ENCODE measurements around the gene NRXN3.

DNA sequence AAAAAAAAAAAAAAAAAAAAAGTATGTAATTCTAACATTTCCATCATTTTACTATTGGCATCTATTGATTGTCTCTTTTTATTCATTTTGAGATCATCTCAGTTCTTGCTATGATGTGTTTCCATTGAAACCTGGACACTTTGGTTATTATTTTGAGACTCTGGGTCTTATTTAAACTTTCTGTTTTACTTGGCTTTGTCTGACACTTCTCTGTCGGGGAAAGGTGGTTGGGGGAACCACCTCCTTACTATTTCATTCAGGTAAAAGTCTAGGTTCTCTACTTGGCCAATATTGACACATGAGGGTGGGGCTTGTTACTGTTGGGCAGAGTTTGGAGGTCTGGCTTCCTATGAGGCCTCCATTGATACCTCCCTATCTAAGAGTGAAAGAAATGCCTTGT, 228.0 kb downstream of the NRXN3 start:
- TF ChIP-seq EZH2 (IDR thresholded peaks at IDR 0.05; ENCODE audit: low read length, missing control alignments), result no peak
- TF ChIP-seq, protein P1, sequence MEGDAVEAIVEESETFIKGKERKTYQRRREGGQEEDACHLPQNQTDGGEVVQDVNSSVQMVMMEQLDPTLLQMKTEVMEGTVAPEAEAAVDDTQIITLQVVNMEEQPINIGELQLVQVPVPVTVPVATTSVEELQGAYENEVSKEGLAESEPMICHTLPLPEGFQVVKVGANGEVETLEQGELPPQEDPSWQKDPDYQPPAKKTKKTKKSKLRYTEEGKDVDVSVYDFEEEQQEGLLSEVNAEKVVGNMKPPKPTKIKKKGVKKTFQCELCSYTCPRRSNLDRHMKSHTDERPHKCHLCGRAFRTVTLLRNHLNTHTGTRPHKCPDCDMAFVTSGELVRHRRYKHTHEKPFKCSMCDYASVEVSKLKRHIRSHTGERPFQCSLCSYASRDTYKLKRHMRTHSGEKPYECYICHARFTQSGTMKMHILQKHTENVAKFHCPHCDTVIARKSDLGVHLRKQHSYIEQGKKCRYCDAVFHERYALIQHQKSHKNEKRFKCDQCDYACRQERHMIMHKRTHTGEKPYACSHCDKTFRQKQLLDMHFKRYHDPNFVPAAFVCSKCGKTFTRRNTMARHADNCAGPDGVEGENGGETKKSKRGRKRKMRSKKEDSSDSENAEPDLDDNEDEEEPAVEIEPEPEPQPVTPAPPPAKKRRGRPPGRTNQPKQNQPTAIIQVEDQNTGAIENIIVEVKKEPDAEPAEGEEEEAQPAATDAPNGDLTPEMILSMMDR (conservative IDR thresholded peaks at IDR 0.05 in 1 of 2, IDR thresholded peaks at IDR 0.05 in 1 of 2; ENCODE audit: low read depth in 1 of 2, low read length in 2 of 2), result no peak

Data from fibroblast of lung (primary cell).